Mucosa of rectum (tissue), 2 donors: ENCODE results near the gene NTRK2.

Experiments
- H3K27ac ChIP-seq, 2 donors: one replicate each; pipeline ENCODE4 v1.7.0; 2013; ENCODE audit warnings: inconsistent platforms in 2 of 2, low read depth in 2 of 2, low read length in 2 of 2
- H3K27me3 ChIP-seq, 2 donors: one replicate each; pipeline ENCODE4 v1.7.0; 2013; ENCODE audit warnings: low read length in 2 of 2; ENCODE audit not compliant: control insufficient read depth in 2 of 2, insufficient read depth in 2 of 2
- H3K36me3 ChIP-seq, 2 donors: one replicate each; pipeline ENCODE4 v1.7.0; 2013; ENCODE audit warnings: low read length in 2 of 2; ENCODE audit not compliant: control insufficient read depth in 2 of 2, insufficient read depth in 2 of 2
- H3K4me1 ChIP-seq, 2 donors: one replicate each; pipeline ENCODE4 v1.7.0; 2013; ENCODE audit warnings: low read length in 2 of 2, mild to moderate bottlenecking in 1 of 2; ENCODE audit not compliant: control insufficient read depth in 2 of 2, insufficient read depth in 2 of 2
- H3K4me3 ChIP-seq, 2 donors: one replicate each; pipeline ENCODE4 v1.7.0; 2013; ENCODE audit warnings: low read length in 2 of 2
- H3K9ac ChIP-seq, 2 donors: one replicate each; pipeline ENCODE4 v1.7.0; 2013; ENCODE audit warnings: low read length in 2 of 2, low read depth in 1 of 2, mild to moderate bottlenecking in 1 of 2
- H3K9me3 ChIP-seq, 2 donors: one replicate each; pipeline ENCODE4 v1.7.0; 2013; ENCODE audit warnings: low read length in 2 of 2; ENCODE audit not compliant: control insufficient read depth in 2 of 2
- donor health status: healthy.
- donor health status: Normal muscosa, but diverticular disease.

The NTRK2 gene

GRCh38 chr9:84821431-84821830, 151.9 kb downstream of the NTRK2 start:
- peaks cover 4 to 5% of the 10 kb centered on the region in 2 donors for H3K4me1 ChIP-seq
- no peak overlapping the region for H3K27ac ChIP-seq
- no peak overlapping the region for H3K4me3 ChIP-seq

GRCh38 chr9:84822589-84823233, 153.2 kb downstream of the NTRK2 start:
- Histone ChIP-seq H3K27ac (no peak overlapping the region), H3K4me3 (no peak overlapping the region), H3K36me3 (no peaks in the 10 kb centered on the region), H3K9ac (no peak overlapping the region), H3K9me3 (no peaks in the 10 kb centered on the region), H3K4me1 (peaks cover 4 to 5% of the 10 kb centered on the region in 2 donors), H3K27me3 (no peaks in the 10 kb centered on the region)

More at GRCh38 chr9:84821431-84821830, 151.9 kb downstream of the NTRK2 start:
- H3K27me3 ChIP-seq, result no peaks in the 10 kb centered on the region
- H3K36me3 ChIP-seq, result no peaks in the 10 kb centered on the region
- no peaks in the 10 kb centered on the region for H3K9me3 ChIP-seq
- H3K9ac ChIP-seq, result no peak overlapping the region

DNA sequence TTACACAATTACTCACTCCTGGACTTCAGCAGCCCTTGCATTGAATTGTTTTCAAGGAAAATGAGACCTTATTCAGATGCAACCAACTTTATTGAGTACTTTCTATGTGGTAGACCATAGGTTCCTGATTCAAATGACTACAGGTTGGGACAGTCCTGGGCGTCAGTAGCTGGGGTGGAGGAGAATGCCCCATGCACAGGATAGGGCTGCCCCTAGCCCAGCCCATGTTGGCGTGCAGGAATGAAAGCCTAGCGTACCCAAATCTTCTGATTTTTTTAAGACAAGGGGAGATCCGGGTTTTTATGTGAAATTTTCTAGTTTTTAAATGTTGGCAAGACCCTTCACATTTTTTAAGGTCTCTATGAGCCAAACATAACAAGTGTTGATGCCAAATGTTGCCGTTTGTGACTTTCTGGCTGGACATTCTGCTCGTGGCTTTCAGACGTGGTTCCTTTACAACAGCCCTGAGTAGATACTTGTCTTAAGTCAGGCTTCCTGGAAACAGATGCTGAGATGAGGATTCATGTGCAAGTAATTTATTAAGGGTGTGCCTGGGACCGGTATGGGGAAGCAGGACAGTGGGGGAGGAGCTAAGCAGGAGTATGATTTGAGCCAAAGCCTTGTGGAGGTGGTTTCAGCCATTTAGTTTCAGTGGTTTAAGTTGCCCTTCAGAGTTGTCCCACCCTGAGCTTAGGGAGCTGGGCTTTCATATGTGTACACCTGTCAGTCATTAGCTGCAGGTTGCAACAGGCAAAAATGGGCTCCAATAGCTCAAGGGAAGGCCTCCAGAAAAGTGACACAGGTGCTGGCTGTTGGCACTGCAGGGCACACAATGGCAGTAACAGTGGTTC, 154.1 kb downstream of the NTRK2 start:
- H3K4me1 ChIP-seq, result peaks cover 4 to 5% of the 10 kb centered on the region in 2 donors
- no peak overlapping the region for H3K4me3 ChIP-seq
- no peak overlapping the region for H3K27ac ChIP-seq
- no peaks in the 10 kb centered on the region for H3K36me3 ChIP-seq
- no peak overlapping the region for H3K9ac ChIP-seq
- no peaks in the 10 kb centered on the region for H3K27me3 ChIP-seq
- no peaks in the 10 kb centered on the region for H3K9me3 ChIP-seq

DNA sequence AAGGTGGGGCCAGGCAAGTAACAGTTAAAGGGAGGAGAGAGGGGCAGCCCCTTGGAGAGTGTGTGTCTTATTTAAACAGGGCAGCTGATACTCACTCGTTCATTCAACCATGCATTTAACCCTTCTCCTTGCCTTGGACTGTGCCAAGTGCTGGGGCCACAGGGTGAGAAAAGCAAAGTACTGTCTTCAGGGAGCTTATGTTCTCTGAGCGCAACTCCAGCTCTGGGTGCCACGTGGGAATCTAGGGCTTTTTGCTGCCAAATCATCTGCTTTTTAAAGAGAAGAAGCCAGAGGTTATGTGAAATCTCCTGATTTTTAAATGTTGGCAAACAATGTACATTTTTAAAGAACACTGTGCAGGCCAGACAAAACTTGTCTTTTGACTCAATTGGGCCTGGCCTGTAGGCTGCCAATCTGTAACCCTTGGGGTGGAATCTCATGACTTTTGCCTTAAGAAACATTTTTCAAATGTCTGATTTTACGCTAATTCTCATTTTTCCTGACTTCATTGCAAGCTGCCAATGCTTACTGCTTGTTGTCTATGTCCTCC, 157.8 kb downstream of the NTRK2 start:
- Histone ChIP-seq H3K9ac (no peak overlapping the region), H3K4me3 (no peak overlapping the region), H3K27me3 (no peaks in the 10 kb centered on the region), H3K27ac (no peak overlapping the region), H3K9me3 (no peaks in the 10 kb centered on the region), H3K36me3 (no peaks in the 10 kb centered on the region), H3K4me1 (peaks cover 4 to 5% of the 10 kb centered on the region in 2 donors)

- Histone ChIP-seq H3K27ac (no peak overlapping the region), H3K36me3 (no peaks in the 10 kb centered on the region), H3K27me3 (no peaks in the 10 kb centered on the region), H3K9me3 (no peaks in the 10 kb centered on the region), H3K9ac (no peak overlapping the region), H3K4me1 (peaks cover 4 to 5% of the 10 kb centered on the region in 2 donors), H3K4me3 (no peak overlapping the region)
Observed at GRCh38 chr9:84828046-84828445, 158.5 kb downstream of the NTRK2 start.

- no peak overlapping the region for H3K9ac ChIP-seq
- no peaks in the 10 kb centered on the region for H3K36me3 ChIP-seq
- H3K4me1 ChIP-seq, result no peaks in the 10 kb centered on the region
- no peaks in the 10 kb centered on the region for H3K9me3 ChIP-seq
- no peak overlapping the region for H3K27ac ChIP-seq
- H3K27me3 ChIP-seq, result no peaks in the 10 kb centered on the region
- no peak overlapping the region for H3K4me3 ChIP-seq
Observed at GRCh38 chr9:84829471-84829870, 159.9 kb downstream of the NTRK2 start.

GRCh38 chr9:84829997-84830696, 160.6 kb downstream of the NTRK2 start:
- H3K27ac ChIP-seq, result no peak overlapping the region
- H3K9ac ChIP-seq, result no peak overlapping the region
- no peaks in the 10 kb centered on the region for H3K4me1 ChIP-seq
- no peak overlapping the region for H3K4me3 ChIP-seq
- no peaks in the 10 kb centered on the region for H3K36me3 ChIP-seq
- H3K9me3 ChIP-seq, result no peaks in the 10 kb centered on the region
- H3K27me3 ChIP-seq, result no peaks in the 10 kb centered on the region

- Histone ChIP-seq H3K4me1 (no peaks in the 10 kb centered on the region), H3K9ac (no peak overlapping the region), H3K36me3 (no peaks in the 10 kb centered on the region), H3K9me3 (no peaks in the 10 kb centered on the region), H3K27ac (no peak overlapping the region), H3K4me3 (no peak overlapping the region), H3K27me3 (no peaks in the 10 kb centered on the region)
Observed at GRCh38 chr9:84831377-84831776, 161.8 kb downstream of the NTRK2 start.

DNA sequence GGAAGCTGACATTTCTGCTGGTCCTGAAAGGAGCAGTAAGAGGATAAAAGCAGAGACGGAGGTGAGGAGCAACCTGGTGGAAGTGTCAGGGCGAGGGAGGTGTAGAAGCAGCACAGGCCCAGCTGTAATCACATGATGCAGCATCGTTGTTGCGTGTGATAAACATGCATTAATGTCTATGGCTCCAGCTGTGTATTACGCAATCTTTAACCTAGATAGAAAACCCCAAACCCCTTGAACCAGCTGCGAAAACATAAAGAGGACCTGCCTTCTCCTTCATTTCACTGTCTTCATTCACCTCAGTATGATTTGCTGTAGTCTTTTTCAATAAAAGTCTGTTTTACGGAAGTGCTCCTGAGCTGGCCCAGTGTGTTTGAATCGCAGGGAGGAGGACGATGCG, 162.9 kb downstream of the NTRK2 start:
- no peaks in the 10 kb centered on the region for H3K9me3 ChIP-seq

DNA sequence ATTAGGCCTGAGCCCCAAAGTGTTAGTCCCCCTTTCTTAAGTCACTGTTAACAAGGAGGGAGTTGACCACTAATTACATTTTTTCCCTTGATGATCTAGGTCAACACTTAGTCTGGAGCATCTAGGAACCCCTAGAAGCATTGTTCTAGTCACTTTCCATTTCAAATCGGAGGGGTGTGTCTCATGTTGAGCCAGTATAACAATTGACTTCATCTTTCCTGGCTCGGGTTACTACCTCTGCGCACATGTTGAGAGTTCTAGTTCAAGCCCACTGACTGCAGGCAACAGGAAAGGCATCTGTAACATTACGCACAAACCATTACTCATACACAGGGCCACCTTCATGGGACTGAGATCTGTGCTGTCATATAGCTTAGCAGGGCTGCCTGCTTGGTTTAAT, 164.9 kb downstream of the NTRK2 start:
- H3K4me1 ChIP-seq, result no peaks in the 10 kb centered on the region
- no peak overlapping the region for H3K4me3 ChIP-seq
- no peak overlapping the region for H3K27ac ChIP-seq
- H3K36me3 ChIP-seq, result no peaks in the 10 kb centered on the region
- H3K9ac ChIP-seq, result no peak overlapping the region
- no peaks in the 10 kb centered on the region for H3K9me3 ChIP-seq
- no peaks in the 10 kb centered on the region for H3K27me3 ChIP-seq

More for the DNA sequence above, 162.9 kb downstream of the NTRK2 start:
- H3K27ac ChIP-seq, result no peak overlapping the region
- no peak overlapping the region for H3K9ac ChIP-seq
- no peaks in the 10 kb centered on the region for H3K36me3 ChIP-seq
- no peaks in the 10 kb centered on the region for H3K27me3 ChIP-seq
- H3K4me1 ChIP-seq, result no peaks in the 10 kb centered on the region
- H3K4me3 ChIP-seq, result no peak overlapping the region
